GM12873 (cell line): Measurements from ENCODE around the gene SLC39A2.

Source experiments
- TF ChIP-seq, protein P1 (sequence below): IDR thresholded peaks from 2 replicates; pipeline ENCODE4 v1.5.1; 2012; ENCODE audit warnings: low read depth, mild to moderate bottlenecking, moderate library complexity, low read length, control low read depth; ENCODE audit not compliant: insufficient read depth; ENCODE audit errors: missing control alignments

The SLC39A2 gene

DNA sequence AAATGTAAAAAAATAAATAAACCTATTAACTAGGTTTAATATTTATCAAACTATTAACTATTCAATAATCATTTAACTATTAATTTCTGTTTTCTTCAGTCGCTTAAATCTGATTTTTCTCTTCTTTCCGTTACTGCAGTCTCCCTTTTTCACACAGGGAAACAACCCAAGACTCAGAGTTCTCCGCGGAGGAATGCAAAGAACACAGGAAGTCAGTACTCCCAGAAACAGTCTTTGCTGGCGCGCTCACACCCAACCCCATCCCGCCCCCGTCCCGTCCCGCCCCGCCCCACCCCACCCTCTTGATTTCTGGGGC lies 9.7 kb upstream of the SLC39A2 start:
- TF ChIP-seq, protein P1, sequence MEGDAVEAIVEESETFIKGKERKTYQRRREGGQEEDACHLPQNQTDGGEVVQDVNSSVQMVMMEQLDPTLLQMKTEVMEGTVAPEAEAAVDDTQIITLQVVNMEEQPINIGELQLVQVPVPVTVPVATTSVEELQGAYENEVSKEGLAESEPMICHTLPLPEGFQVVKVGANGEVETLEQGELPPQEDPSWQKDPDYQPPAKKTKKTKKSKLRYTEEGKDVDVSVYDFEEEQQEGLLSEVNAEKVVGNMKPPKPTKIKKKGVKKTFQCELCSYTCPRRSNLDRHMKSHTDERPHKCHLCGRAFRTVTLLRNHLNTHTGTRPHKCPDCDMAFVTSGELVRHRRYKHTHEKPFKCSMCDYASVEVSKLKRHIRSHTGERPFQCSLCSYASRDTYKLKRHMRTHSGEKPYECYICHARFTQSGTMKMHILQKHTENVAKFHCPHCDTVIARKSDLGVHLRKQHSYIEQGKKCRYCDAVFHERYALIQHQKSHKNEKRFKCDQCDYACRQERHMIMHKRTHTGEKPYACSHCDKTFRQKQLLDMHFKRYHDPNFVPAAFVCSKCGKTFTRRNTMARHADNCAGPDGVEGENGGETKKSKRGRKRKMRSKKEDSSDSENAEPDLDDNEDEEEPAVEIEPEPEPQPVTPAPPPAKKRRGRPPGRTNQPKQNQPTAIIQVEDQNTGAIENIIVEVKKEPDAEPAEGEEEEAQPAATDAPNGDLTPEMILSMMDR = no peak

DNA sequence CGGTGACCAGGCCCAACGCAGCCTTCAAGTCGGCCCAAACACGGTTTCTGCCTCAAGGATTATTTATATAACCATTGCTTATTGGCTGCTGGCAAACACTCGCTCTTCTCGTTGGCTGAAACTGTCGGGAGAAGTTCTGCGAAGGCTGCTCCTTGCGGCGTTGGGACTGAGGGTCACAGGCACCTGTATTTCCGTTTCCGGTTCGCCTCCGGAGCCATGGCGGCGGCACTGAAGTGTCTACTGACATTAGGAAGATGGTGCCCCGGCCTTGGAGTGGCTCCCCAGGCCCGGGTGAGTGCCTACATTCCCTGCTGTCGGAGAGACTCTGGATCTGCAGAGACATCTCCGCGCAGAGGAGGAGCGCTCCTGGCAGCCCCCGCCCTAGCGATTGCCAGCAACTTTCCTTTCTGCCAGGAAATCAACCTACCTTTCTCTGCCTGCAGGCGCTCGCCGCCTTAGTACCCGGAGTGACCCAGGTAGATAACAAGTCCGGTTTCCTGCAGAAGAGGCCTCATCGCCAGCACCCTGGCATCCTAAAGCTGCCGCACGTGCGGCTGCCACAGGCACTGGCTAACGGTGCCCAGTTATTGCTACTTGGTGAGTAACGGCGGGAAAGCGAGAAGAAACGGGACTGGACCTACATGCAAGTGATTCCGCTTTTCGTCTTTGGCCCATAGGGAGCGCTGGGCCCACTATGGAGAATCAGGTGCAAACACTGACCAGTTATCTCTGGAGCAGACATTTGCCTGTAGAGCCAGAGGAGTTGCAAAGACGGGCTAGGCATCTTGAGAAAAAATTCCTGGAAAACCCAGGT lies 9.1 kb upstream of the SLC39A2 start, which contains the start of gene METTL17:
TSS of gene METTL17 (plus strand) at position 194 of the 814 bp plus-strand sequence. CDS start at position 217, 23 bp downstream.
- TF ChIP-seq, protein P1 = peak; percentile 56

DNA sequence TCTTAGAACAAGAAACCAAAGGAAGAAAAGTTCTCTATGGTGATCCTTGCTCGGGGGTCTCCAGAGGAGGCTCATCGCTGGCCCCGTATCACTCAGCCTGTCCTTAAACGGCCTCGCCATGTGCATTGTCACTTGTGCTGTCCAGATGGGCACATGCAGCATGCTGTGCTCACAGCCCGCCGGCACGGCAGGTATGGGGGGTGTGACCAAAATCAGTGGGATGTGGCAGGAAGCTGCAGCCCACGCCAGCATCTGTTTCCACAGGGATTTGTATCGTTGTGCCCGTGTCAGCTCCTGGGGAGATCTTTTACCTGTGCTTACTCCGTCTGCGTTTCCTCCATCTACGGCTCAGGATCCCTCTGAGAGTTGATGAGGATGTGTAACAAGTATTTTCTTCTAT lies 2.6 kb upstream of the SLC39A2 start:
- TF ChIP-seq, protein P1 = no peak

DNA sequence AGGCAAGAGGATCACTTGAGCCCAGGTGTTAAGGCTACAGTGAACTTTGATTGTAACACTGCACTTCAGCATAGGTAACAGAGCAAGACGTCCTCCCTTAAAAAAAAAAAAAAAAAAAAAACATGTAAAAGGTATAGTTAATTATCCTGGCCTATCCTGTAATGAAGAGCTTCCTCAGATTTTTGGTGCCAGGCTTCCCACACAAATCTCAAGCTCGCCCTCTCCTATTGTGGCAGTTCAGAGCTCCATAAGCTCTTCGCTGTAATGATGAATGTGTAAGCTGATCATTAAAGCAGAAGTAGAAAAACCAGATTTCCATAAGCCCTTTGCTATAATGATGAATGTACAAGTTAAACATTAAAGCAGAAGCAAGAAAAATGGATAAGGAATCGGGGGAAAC lies 2.0 kb upstream of the SLC39A2 start:
- TF ChIP-seq, protein P1 = no peak

DNA sequence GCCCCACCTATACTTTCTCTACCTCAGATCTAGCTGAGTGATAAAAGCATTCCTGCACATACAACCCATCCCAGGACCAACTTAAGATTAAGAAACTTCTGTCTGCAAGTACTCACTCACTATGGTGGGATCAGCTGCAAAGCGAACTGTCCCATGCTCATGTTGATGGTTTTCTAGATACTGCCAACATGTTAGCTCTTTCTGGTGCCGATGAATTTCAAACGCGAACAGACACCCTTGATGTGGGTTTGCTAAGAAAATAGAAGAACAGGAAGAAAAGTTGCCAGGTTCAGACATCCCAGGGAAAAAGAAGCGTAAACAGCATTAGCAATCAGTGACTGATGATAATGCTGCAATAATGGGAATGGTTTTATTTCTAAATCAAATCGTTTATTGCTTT lies 1.5 kb upstream of the SLC39A2 start:
- TF ChIP-seq, protein P1 = no peak

DNA sequence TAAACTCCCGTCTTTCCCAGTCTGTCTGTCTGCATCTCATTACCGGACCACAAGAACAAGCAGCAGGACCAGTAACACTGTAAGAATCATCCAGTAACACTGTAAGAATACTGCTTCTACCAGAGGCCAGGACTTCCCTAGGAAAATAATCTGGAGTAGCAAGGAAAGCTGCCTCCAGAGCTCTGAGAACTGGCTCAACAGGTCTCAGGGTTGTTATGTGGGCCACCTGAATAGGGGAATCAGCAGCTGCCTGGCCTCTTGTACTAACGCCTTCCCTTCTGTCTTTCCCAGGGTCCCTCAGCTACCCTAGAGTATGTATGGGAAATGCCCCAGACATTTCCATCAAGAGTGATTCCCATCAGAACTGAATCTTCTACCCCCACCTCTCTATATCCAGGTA lies 954 bp upstream of the SLC39A2 start:
- TF ChIP-seq, protein P1 = no peak

DNA sequence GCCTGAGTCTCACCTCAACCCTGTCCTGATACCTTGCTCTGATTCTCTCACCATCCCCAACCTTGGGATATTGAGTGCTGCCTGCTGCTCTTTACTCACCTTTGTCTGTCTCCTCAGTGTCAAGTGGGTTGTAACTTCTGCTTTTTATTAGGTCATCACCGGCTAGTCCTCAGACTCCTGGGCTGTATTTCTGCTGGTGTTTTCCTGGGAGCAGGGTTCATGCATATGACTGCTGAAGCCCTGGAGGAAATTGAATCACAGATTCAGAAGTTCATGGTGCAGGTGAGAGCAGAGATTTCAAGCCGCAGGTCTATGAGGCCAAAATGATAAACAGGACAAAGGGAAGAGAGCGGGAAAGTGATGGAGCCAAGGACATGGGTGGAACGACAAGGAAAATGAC lies 498 bp downstream of the SLC39A2 start:
- TF ChIP-seq, protein P1 = no peak
